ENCODE results near the gene BCAR1.

Gene BCAR1

DNA sequence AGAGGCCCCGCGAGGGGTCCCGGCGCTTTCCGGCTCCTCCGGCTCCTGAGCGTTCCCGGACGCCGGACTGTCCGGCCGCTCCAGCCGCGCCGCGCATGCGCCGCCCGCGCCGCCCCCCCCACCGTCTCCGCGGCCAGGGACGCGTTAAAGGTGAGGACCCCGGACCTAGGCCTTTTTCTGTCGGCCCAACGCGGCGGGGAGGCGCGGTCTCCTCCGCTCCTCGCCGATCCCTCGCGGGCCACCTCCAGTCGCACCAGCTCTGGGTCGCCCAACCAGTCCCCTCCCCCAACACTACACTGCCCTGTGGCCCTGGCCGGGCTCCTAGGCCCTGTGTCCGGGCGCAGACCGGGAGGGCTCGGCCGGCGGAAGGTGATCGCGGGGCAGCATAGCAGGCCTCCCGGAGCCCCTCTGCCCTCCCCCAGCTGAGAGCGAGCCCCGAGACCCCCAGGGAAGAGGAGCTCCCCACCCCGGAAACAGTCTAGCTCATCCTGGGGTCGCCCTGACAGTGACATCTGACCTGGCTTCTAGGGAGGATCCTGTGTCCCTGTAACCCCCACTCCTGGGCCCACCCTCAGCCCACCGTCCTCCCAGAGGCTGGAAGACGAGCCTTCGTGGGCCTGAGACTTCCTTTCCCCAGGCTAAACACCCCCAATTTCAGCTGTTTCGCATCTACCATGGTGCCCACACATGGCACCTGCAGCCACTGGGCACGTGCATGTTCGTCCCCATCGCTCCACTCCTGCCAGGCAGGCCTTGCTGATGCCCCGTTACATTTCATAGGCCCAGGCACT, 14.7 kb upstream of the BCAR1 start:
- DNase-seq (ENCODE audit: low read depth, low spot score): no peak
- H3K4me3 ChIP-seq: no peak overlapping the region
- H3K27ac ChIP-seq: no peak overlapping the region

GRCh38 chr16:75264999-75265910, 13.8 kb upstream of the BCAR1 start:
- Histone ChIP-seq H3K27ac (no peak overlapping the region), H3K9ac (ENCODE audit: insufficient read length) (no peak overlapping the region), H3K9me3 (ENCODE audit: low read depth, low read length) (no peaks in the 10 kb centered on the region), H3K36me3 (ENCODE audit: insufficient read depth, low read length) (no peaks in the 10 kb centered on the region), H3K4me3 (no peak overlapping the region)
- no peak for TF ChIP-seq POLR2AphosphoS5 (IDR thresholded peaks at IDR 0.05; ENCODE audit: borderline replicate concordance, low read depth, low read length)
- no peak for TF ChIP-seq FOXP2 (optimal IDR thresholded peaks at IDR 0.05; ENCODE audit: control extremely low read depth, extremely low read length, insufficient read depth)
- TF ChIP-seq EZH2 (IDR thresholded peaks at IDR 0.05): no peak
- DNase-seq (ENCODE audit: low read depth, low spot score): no peak

More for the DNA sequence above, 14.7 kb upstream of the BCAR1 start:
- TF ChIP-seq POLR2AphosphoS5 (IDR thresholded peaks at IDR 0.05; ENCODE audit: borderline replicate concordance, low read depth, low read length): no peak
- TF ChIP-seq FOXP2 (optimal IDR thresholded peaks at IDR 0.05; ENCODE audit: control extremely low read depth, extremely low read length, insufficient read depth): no peak
- TF ChIP-seq EZH2 (IDR thresholded peaks at IDR 0.05): no peak
- Histone ChIP-seq H3K36me3 (ENCODE audit: insufficient read depth, low read length) (no peaks in the 10 kb centered on the region), H3K9ac (ENCODE audit: insufficient read length) (no peak overlapping the region), H3K9me3 (ENCODE audit: low read depth, low read length) (no peaks in the 10 kb centered on the region)

DNA sequence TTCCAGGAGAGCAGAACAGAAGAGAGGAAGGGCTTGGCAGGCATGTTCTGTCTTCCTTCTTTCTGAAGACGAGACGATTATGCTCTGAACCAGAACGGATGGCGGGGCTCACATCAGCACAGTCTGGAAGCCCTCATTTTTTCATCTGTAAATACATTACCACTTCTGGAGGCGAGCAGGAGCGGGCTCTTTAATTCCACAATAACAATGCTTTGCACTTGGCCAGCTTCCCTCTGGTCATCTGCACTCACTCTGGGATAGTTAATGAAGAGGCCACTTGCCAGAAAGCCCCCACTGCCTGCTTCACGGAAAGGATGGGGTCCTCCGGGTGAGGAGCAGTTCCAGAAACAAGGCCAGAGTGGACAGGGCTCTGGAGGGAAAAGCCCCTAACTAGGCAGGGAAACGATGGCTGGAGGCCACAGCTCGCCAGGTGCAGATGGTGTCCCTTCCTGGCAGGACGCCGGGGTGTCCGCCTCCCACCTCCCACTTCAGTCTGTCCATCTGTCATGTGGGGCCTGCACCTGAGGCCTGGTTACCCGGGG, 13.1 kb upstream of the BCAR1 start:
- H3K4me3 ChIP-seq: no peak overlapping the region
- no peaks in the 10 kb centered on the region for H3K36me3 ChIP-seq (ENCODE audit: insufficient read depth, low read length)
- H3K9me3 ChIP-seq (ENCODE audit: low read depth, low read length): no peaks in the 10 kb centered on the region
- no peak overlapping the region for H3K9ac ChIP-seq (ENCODE audit: insufficient read length)
- H3K27ac ChIP-seq: no peak overlapping the region
- no peak for TF ChIP-seq EZH2 (IDR thresholded peaks at IDR 0.05)
- TF ChIP-seq FOXP2 (optimal IDR thresholded peaks at IDR 0.05; ENCODE audit: control extremely low read depth, extremely low read length, insufficient read depth): no peak
- TF ChIP-seq POLR2AphosphoS5 (IDR thresholded peaks at IDR 0.05; ENCODE audit: borderline replicate concordance, low read depth, low read length): no peak
- no peak for DNase-seq (ENCODE audit: low read depth, low spot score)

DNA sequence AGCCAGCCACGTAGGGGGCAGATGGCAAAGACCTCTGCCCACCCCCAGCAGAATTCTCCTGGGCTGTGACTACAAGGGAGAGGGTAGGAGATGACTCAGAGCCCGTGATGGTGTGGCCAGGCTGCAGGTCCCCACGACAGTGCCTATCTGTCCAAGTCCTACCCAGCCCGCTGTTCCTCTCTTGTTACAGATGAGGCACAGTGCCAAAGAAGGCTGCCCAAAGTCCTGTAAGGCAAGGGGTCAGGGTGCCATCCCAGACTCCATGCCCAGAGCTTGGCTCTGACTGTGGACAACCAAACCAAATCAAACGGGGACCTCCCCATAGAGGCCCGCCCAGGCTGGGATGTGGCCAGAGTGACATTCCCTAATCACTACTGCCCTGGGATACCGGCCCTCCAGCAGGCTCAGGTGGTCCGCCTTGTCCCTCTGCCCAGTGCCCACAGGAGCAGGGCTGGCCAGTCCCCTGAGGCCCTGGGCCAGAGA, 12.6 kb upstream of the BCAR1 start:
- TF ChIP-seq EZH2 (IDR thresholded peaks at IDR 0.05) (no peak), FOXP2 (optimal IDR thresholded peaks at IDR 0.05; ENCODE audit: control extremely low read depth, extremely low read length, insufficient read depth) (no peak), POLR2AphosphoS5 (IDR thresholded peaks at IDR 0.05; ENCODE audit: borderline replicate concordance, low read depth, low read length) (no peak)
- Histone ChIP-seq H3K36me3 (ENCODE audit: insufficient read depth, low read length) (no peaks in the 10 kb centered on the region), H3K9ac (ENCODE audit: insufficient read length) (no peak overlapping the region), H3K27ac (no peak overlapping the region), H3K4me3 (no peak overlapping the region), H3K9me3 (ENCODE audit: low read depth, low read length) (no peaks in the 10 kb centered on the region)
- no peak for DNase-seq (ENCODE audit: low read depth, low spot score)

DNA sequence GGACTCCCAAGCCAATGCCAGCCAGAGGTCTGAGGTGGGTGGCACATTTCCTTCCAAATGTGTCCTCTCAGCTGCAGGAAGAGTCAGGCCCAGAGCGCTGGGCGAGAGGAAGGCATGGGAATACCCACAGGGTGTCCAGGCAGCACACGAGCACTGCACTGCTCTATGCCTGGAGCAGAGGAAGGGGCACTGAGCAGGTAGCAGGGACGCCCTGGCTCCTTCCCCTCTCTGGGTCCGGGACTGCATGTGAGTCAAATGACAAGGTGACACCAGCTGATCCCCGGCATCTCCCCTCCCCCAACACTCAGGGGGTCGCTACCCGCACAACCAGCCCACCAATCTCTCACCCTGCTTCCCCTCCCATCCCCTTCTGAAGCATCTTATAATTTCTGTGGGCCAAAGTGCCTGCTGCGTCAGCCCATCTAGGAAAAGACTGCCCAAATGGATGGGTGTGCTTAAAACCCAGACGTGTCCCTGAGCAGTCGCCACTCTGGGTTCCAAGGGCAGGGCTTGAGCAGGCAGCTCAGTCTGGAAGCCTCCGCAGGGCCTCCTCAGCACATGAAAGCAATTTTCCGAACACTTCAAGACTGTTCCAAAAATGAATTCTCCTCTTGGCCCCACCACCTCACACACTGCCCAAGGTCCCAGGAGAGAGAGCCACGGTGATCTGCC, 12.0 kb upstream of the BCAR1 start:
- H3K27ac ChIP-seq: no peak overlapping the region
- H3K36me3 ChIP-seq (ENCODE audit: insufficient read depth, low read length): no peaks in the 10 kb centered on the region
- no peak overlapping the region for H3K4me3 ChIP-seq
- TF ChIP-seq POLR2AphosphoS5 (IDR thresholded peaks at IDR 0.05; ENCODE audit: borderline replicate concordance, low read depth, low read length): no peak
- no peak overlapping the region for H3K9ac ChIP-seq (ENCODE audit: insufficient read length)
- H3K9me3 ChIP-seq (ENCODE audit: low read depth, low read length): no peaks in the 10 kb centered on the region
- DNase-seq (ENCODE audit: low read depth, low spot score): no peak

DNA sequence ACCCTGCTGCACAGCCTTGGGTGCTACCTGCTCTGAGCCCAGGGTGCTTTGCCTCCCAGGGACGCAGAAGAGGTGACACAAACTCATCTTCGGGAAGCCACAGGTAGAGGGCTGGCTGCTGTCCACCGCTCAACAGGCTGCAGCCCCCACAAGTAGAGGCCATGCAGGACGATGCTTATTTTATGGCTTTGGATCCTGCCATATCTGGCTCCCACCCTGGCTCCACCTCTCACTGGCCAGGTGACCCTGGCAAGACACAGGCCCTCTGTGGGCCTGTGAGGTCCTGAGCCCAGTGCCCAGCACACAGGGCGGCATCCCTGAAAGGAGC, 11.3 kb upstream of the BCAR1 start:
- Histone ChIP-seq H3K9ac (ENCODE audit: insufficient read length) (no peak overlapping the region), H3K36me3 (ENCODE audit: insufficient read depth, low read length) (no peaks in the 10 kb centered on the region), H3K27ac (no peak overlapping the region), H3K9me3 (ENCODE audit: low read depth, low read length) (no peaks in the 10 kb centered on the region), H3K4me3 (no peak overlapping the region)
- TF ChIP-seq EZH2 (IDR thresholded peaks at IDR 0.05): no peak
- DNase-seq (ENCODE audit: low read depth, low spot score): no peak

- Histone ChIP-seq H3K4me3 (no peak overlapping the region), H3K9ac (ENCODE audit: insufficient read length) (no peak overlapping the region), H3K9me3 (ENCODE audit: low read depth, low read length) (no peaks in the 10 kb centered on the region), H3K27ac (no peak overlapping the region), H3K36me3 (ENCODE audit: insufficient read depth, low read length) (no peaks in the 10 kb centered on the region)
- DNase-seq (ENCODE audit: low read depth, low spot score): no peak
- TF ChIP-seq FOXP2 (optimal IDR thresholded peaks at IDR 0.05; ENCODE audit: control extremely low read depth, extremely low read length, insufficient read depth) (no peak), POLR2AphosphoS5 (IDR thresholded peaks at IDR 0.05; ENCODE audit: borderline replicate concordance, low read depth, low read length) (no peak), EZH2 (IDR thresholded peaks at IDR 0.05) (no peak)
Observed at GRCh38 chr16:75262104-75262799, 10.8 kb upstream of the BCAR1 start.
